K562 (cell line): ENCODE measurements around the gene TEX47. TPM values are rescaled to one million over a fixed set of nuclear protein-coding genes. Genes with fewer than 3 reads are reported as not detected.

Source experiments
- CHD1 ChIP-seq: fragments of 200-600 bp; sonication (generic); IDR thresholded peaks from one replicate; pipeline ENCODE4 v1.6.1; 2012; ENCODE audit warnings: mild to moderate bottlenecking, moderate library complexity, low read length, inconsistent platforms
- HDAC3 ChIP-seq: fragments of 450-650 bp; IDR thresholded peaks from 2 replicates; pipeline ENCODE4 v1.6.1; 2018; ENCODE audit warnings: borderline replicate concordance, mild to moderate bottlenecking, moderate library complexity; ENCODE audit not compliant: partially characterized antibody
- HNRNPH1 ChIP-seq: fragments of 200-400 bp; formaldehyde crosslinking; optimal IDR thresholded peaks from 2 replicates; pipeline ENCODE3; 2017; ENCODE audit warnings: low read depth, mild to moderate bottlenecking, low read length, moderate library complexity
- KLF6 ChIP-seq: fragments of 250-450 bp; sonication (Bioruptor Pico); IDR thresholded peaks from 2 replicates; pipeline ENCODE4 v1.4.0; 2020; ENCODE audit warnings: mild to moderate bottlenecking, moderate library complexity, borderline replicate concordance
- PTTG1 ChIP-seq: fragments of 450-650 bp; IDR thresholded peaks from 2 replicates; pipeline ENCODE4 v1.6.1; 2016; ENCODE audit warnings: low read depth, mild to moderate bottlenecking, missing genetic modification characterization, missing compliant biosample characterization
- SIN3B ChIP-seq: fragments of 450-650 bp; IDR thresholded peaks from 2 replicates; pipeline ENCODE4 v1.6.1; 2017; ENCODE audit warnings: low read depth, mild to moderate bottlenecking, moderate library complexity
- STAT5B ChIP-seq: fragments of 250-450 bp; sonication (Bioruptor Pico); IDR thresholded peaks from 2 replicates; pipeline ENCODE4 v1.8.0; 2021; ENCODE audit warnings: mild to moderate bottlenecking, inconsistent platforms
- YY1 ChIP-seq, 3 experiments: IDR thresholded peaks; 2 replicates each; pipeline ENCODE4 v1.6.1; 2011; ENCODE audit warnings: low read length in 2 of 3, mild to moderate bottlenecking in 2 of 3, moderate library complexity in 2 of 3, borderline replicate concordance in 1 of 3, control low read depth in 1 of 3, low read depth in 1 of 3; ENCODE audit not compliant: insufficient read depth in 3 of 3, insufficient replicate concordance in 2 of 3, control insufficient read depth in 1 of 3, insufficient read length in 1 of 3; ENCODE audit errors: extremely low read depth in 1 of 3
- ZKSCAN8 ChIP-seq: fragments of 200-800 bp; sonication (Bioruptor generic); IDR thresholded peaks from 2 replicates; pipeline ENCODE4 v1.6.1; 2016; ENCODE audit warnings: missing genetic modification characterization, missing compliant biosample characterization
- polyA plus RNA-seq, 8 experiments: library from polyadenylated mRNA; depleted of rRNA in 4 of 8; stranded (reverse) in 5 of 8; unstranded in 3 of 8; fragments of >200 nt; fragmentation: Nextera tagmentation in 2 of 8; fragmentation: Illumina TruSeq in 1 of 8; extraction: Ambion mirVana in 2 of 8; extraction: Trizol in 1 of 8; gene quantifications; 2 replicates each; pipeline versions ENCODE4 v1.2.1 to v1.2.3, GENCODE V29; 2011 to 2014; ENCODE audit warnings: inconsistent platforms in 1 of 8, missing spikeins in 1 of 8
- total RNA-seq, 7 experiments: library from RNA; depleted of rRNA in 6 of 7; stranded (reverse); fragments of >200 nt in 6 of 7; fragmentation: Illumina TruSeq in 2 of 7; extraction: Trizol in 2 of 7; gene quantifications; 2 replicates each; pipeline versions ENCODE4 v1.2.1 to v1.2.3, GENCODE V29; 2011 to 2021; ENCODE audit warnings: low replicate concordance in 1 of 7
- TF ChIP-seq, protein P1 (sequence below): fragments of 450-650 bp; formaldehyde crosslinking; IDR thresholded peaks from 2 replicates; pipeline ENCODE4 v1.4.0; 2020; ENCODE audit warnings: mild to moderate bottlenecking
- TF ChIP-seq, protein P2 (sequence below): IDR thresholded peaks from 2 replicates; pipeline ENCODE4 v1.6.1; 2011; ENCODE audit not compliant: insufficient read length; ENCODE audit errors: extremely low read depth

Gene TEX47
- total and polyA plus RNA-seq, 9 of the 15 experiments (the other 6 are each of a cell fraction or from before 2014, with no cell fraction given), result not detected

DNA sequence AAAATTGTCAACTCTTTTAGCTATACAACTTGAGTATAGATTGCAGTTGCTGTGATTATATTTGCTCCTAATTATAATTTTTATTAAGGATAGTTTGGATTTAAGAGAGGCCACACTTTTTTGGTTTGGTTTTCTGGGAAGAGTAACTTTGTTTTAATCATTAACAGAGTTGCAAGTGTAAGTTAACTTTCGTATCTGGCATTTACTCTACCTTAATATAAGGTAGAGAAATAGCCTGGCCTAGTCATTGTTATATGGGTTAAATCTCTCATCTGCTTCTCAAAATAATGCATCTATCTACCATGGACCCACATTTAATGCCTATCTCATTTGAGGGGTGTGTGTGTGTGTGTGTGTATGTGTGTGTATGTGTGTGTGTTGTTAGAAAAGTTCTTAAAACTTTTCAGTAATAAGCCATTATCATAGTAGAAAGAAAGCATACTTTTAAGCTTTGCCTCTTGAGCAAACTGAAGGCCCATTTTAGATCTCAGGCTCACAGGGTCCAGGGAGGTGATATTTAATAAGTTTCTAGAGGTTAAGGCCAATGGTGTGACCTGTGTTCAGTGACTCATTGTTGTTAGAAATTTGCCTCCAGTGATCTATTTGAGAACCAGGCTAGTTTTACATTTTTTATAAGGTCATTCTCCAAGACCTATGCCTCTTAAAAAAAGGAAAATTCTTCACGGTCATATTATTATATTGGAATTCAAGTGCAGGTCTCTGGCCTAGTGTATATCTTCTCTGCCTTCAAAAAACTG, 10.9 kb upstream of the TEX47 start (continued):
- no peak for TF ChIP-seq KLF6 (CRISPR knock-in tag)
- no peak for TF ChIP-seq YY1 (IDR thresholded peaks at IDR 0.05; ENCODE audit: borderline replicate concordance in 1 of 3, control insufficient read depth in 1 of 3, extremely low read depth in 1 of 3, insufficient read depth in 3 of 3, insufficient read length in 1 of 3, insufficient replicate concordance in 2 of 3, low read depth in 1 of 3, low read length in 2 of 3)
- TF ChIP-seq, protein P1, sequence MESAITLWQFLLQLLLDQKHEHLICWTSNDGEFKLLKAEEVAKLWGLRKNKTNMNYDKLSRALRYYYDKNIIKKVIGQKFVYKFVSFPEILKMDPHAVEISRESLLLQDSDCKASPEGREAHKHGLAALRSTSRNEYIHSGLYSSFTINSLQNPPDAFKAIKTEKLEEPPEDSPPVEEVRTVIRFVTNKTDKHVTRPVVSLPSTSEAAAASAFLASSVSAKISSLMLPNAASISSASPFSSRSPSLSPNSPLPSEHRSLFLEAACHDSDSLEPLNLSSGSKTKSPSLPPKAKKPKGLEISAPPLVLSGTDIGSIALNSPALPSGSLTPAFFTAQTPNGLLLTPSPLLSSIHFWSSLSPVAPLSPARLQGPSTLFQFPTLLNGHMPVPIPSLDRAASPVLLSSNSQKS (CRISPR knock-in tag), result no peak
- TF ChIP-seq STAT5B, result no peak
- TF ChIP-seq SIN3B, result no peak
- no peak for TF ChIP-seq HNRNPH1
- TF ChIP-seq PTTG1 (tag), result no peak
- TF ChIP-seq, protein P2, sequence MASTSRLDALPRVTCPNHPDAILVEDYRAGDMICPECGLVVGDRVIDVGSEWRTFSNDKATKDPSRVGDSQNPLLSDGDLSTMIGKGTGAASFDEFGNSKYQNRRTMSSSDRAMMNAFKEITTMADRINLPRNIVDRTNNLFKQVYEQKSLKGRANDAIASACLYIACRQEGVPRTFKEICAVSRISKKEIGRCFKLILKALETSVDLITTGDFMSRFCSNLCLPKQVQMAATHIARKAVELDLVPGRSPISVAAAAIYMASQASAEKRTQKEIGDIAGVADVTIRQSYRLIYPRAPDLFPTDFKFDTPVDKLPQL, result no peak
- TF ChIP-seq CHD1, result no peak
- TF ChIP-seq ZKSCAN8 (CRISPR knock-in tag), result no peak
- TF ChIP-seq HDAC3, result no peak
